GM18870 (cell line): ENCODE data around the gene ATP11B.
A peak's percentile ranks its signal among the peaks of the same experiment; 100 is the strongest.

Experiments used
- ATAC-seq: cut with Tn5 transposase; IDR thresholded peaks from one replicate; pipeline ENCODE4 v1.9.1; 2021; ENCODE audit warnings: moderate library complexity; ENCODE audit not compliant: unreplicated experiment

ATP11B gene

GRCh38 chr3:182792901-182793662 is at the start of gene ATP11B:
Gene ATP11B (plus strand): TSS chr3:182793504. CDS start chr3:182793760, 256 bp downstream.
- ATAC-seq: peak; percentile 44

- ATAC-seq: no peak
Measured at GRCh38 chr3:182746959-182747358, 46.3 kb upstream of the ATP11B start.

GRCh38 chr3:182755308-182755707 is 38.0 kb upstream of the ATP11B start:
- ATAC-seq: no peak

- ATAC-seq: no peak
Measured at GRCh38 chr3:182755712-182756111, 37.6 kb upstream of the ATP11B start.

- ATAC-seq: no peak
Measured at GRCh38 chr3:182760576-182761164, 32.6 kb upstream of the ATP11B start.

- ATAC-seq: no peak
Measured at GRCh38 chr3:182763896-182764295, 29.4 kb upstream of the ATP11B start.

- ATAC-seq: no peak
Measured at GRCh38 chr3:182765287-182765686, 28.0 kb upstream of the ATP11B start.

GRCh38 chr3:182766099-182766498 is 27.2 kb upstream of the ATP11B start:
- no peak for ATAC-seq

- ATAC-seq: no peak
Measured at GRCh38 chr3:182768413-182768812, 24.9 kb upstream of the ATP11B start.

GRCh38 chr3:182769673-182770072 is 23.6 kb upstream of the ATP11B start:
- no peak for ATAC-seq

GRCh38 chr3:182782149-182782548 is 11.2 kb upstream of the ATP11B start:
- ATAC-seq: peak; percentile 63

- no peak for ATAC-seq
Measured at GRCh38 chr3:182783106-182783505, 10.2 kb upstream of the ATP11B start.

GRCh38 chr3:182784542-182784941 is 8.8 kb upstream of the ATP11B start:
- no peak for ATAC-seq

GRCh38 chr3:182785142-182785541 is 8.2 kb upstream of the ATP11B start:
- no peak for ATAC-seq

GRCh38 chr3:182785756-182786155 is 7.5 kb upstream of the ATP11B start:
- no peak for ATAC-seq

GRCh38 chr3:182786564-182787196 is 6.6 kb upstream of the ATP11B start:
- ATAC-seq: no peak

GRCh38 chr3:182787302-182788036 is 5.8 kb upstream of the ATP11B start:
- no peak for ATAC-seq

- ATAC-seq: peak; percentile 37
Measured at GRCh38 chr3:182789371-182789770, 3.9 kb upstream of the ATP11B start.

- ATAC-seq: no peak
Measured at GRCh38 chr3:182790612-182791011, 2.7 kb upstream of the ATP11B start.

GRCh38 chr3:182793663-182794454 is 555 bp downstream of the ATP11B start:
- ATAC-seq: peak; percentile 16
